WTC11 (cell line): ENCODE data around the gene GATA2. TPM values are rescaled to one million over a fixed set of nuclear protein-coding genes. Genes with fewer than 3 reads are reported as not detected.

Experiments used
- ATAC-seq: fragments of 200-7000 bp; cut with Tn5 transposase; 2 replicates; pipeline ENCODE4 v1.10.0; 2021; ENCODE audit warnings: mild to moderate bottlenecking, moderate library complexity
- CTCF ChIA-PET: fragments of 300-600 bp; sonication (Branson Sonifier 250); formaldehyde crosslinking; loops from one replicate; lab custom pipeline; 2021; ENCODE audit warnings: antibody characterized with exemption; lab: Charles Lee
- POLR2A ChIA-PET: fragments of 350-600 bp; sonication (Branson Sonifier 250); formaldehyde crosslinking; loops from one replicate; lab custom pipeline; 2021; ENCODE audit warnings: antibody characterized with exemption; lab: Charles Lee
- DNase-seq: peaks from one replicate; pipeline ENCODE4 v3.0.0; 2021; ENCODE audit warnings: low spot score
- H3K27ac Mint-ChIP-seq: 2 replicates; pipeline ENCODE4 v1.8.0; 2021; ENCODE audit warnings: mixed read lengths
- H3K27me3 Mint-ChIP-seq: 2 replicates; pipeline ENCODE4 v1.8.0; 2021; ENCODE audit warnings: low read depth, mild to moderate bottlenecking, moderate library complexity, mixed read lengths
- H3K36me3 Mint-ChIP-seq: 2 replicates; pipeline ENCODE4 v1.8.0; 2021; ENCODE audit warnings: mixed read lengths
- H3K4me1 Mint-ChIP-seq: 2 replicates; pipeline ENCODE4 v1.8.0; 2022; ENCODE audit warnings: mixed read lengths
- H3K4me3 Mint-ChIP-seq: 2 replicates; pipeline ENCODE4 v1.8.0; 2021; ENCODE audit warnings: mild to moderate bottlenecking, moderate library complexity, mixed read lengths
- H3K9me3 Mint-ChIP-seq: 2 replicates; pipeline ENCODE4 v1.8.0; 2021; ENCODE audit warnings: mixed read lengths
- FOXP1 ChIP-seq: sonication (generic); formaldehyde crosslinking; IDR thresholded peaks from 2 replicates; pipeline ENCODE4 v1.8.0; 2022; ENCODE audit warnings: missing genetic modification reagents, mild to moderate bottlenecking, moderate library complexity, borderline replicate concordance
- GTF2I ChIP-seq: fragments of 250-450 bp; sonication (Bioruptor Pico); conservative IDR thresholded peaks from 2 replicates; pipeline ENCODE4 v1.4.0; 2021; ENCODE audit warnings: mild to moderate bottlenecking
- HMGA2 ChIP-seq: fragments of 250-450 bp; sonication (Bioruptor Pico); IDR thresholded peaks from 2 replicates; pipeline ENCODE4 v1.4.0; 2021; ENCODE audit warnings: mild to moderate bottlenecking, moderate library complexity
- IRF1 ChIP-seq: sonication (generic); formaldehyde crosslinking; IDR thresholded peaks from 2 replicates; pipeline ENCODE4 v1.8.0; 2023; ENCODE audit warnings: missing genetic modification reagents
- KAT7 ChIP-seq: sonication (generic); formaldehyde crosslinking; IDR thresholded peaks from 2 replicates; pipeline ENCODE4 v1.8.1; 2023; ENCODE audit warnings: missing genetic modification reagents, mild to moderate bottlenecking, borderline replicate concordance
- NFATC4 ChIP-seq: fragments of 250-450 bp; sonication (Bioruptor Pico); IDR thresholded peaks from 2 replicates; pipeline ENCODE4 v1.9.0; 2021; ENCODE audit warnings: mild to moderate bottlenecking
- NFYB ChIP-seq: sonication (generic); formaldehyde crosslinking; conservative IDR thresholded peaks from 2 replicates; pipeline ENCODE4 v1.8.0; 2022; ENCODE audit warnings: low read depth, missing genetic modification reagents
- STAT6 ChIP-seq: sonication (generic); formaldehyde crosslinking; conservative IDR thresholded peaks from 2 replicates; pipeline ENCODE4 v1.8.1; 2023; ENCODE audit warnings: mild to moderate bottlenecking, low read depth, missing genetic modification reagents, moderate library complexity
- TP53 ChIP-seq: sonication (generic); formaldehyde crosslinking; IDR thresholded peaks from 2 replicates; pipeline ENCODE4 v1.8.1; 2023; ENCODE audit warnings: mild to moderate bottlenecking, missing genetic modification reagents
- USF2 ChIP-seq: sonication (generic); formaldehyde crosslinking; IDR thresholded peaks from 2 replicates; pipeline ENCODE4 v1.8.1; 2023; ENCODE audit warnings: mild to moderate bottlenecking, missing genetic modification reagents, moderate library complexity
- ZBTB21 ChIP-seq: sonication (generic); formaldehyde crosslinking; IDR thresholded peaks from 2 replicates; pipeline ENCODE4 v1.8.1; 2023; ENCODE audit warnings: mild to moderate bottlenecking, missing genetic modification reagents, borderline replicate concordance
- ZNF423 ChIP-seq: fragments of 250-450 bp; sonication (Bioruptor Pico); IDR thresholded peaks from 2 replicates; pipeline ENCODE4 v2.1.2; 2022; ENCODE audit warnings: mild to moderate bottlenecking, moderate library complexity
- ZNF671 ChIP-seq: fragments of 250-450 bp; sonication (Bioruptor Pico); IDR thresholded peaks from 2 replicates; pipeline ENCODE4 v1.8.0; 2021; ENCODE audit warnings: mild to moderate bottlenecking
- total RNA-seq: library from RNA; stranded (reverse); gene quantifications from 3 replicates; pipeline ENCODE4 v1.2.3, GENCODE V29; 2021
- TF ChIP-seq, protein P1 (sequence below): sonication (generic); formaldehyde crosslinking; conservative IDR thresholded peaks from 2 replicates; pipeline ENCODE4 v1.8.1; 2022; ENCODE audit warnings: mild to moderate bottlenecking, missing genetic modification reagents
- TF ChIP-seq, protein P2 (sequence below): sonication (generic); formaldehyde crosslinking; IDR thresholded peaks from 2 replicates; pipeline ENCODE4 v1.8.1; 2022; ENCODE audit warnings: mild to moderate bottlenecking, moderate library complexity, missing genetic modification reagents
- TF ChIP-seq, protein P3 (sequence below): sonication (generic); formaldehyde crosslinking; IDR thresholded peaks from 2 replicates; pipeline ENCODE4 v1.8.1; 2023; ENCODE audit warnings: mild to moderate bottlenecking, missing genetic modification reagents
- TF ChIP-seq, protein P4 (sequence below): fragments of 250-450 bp; sonication (Bioruptor Pico); IDR thresholded peaks from 2 replicates; pipeline ENCODE4 v1.9.0; 2021; ENCODE audit warnings: mild to moderate bottlenecking
- TF ChIP-seq, protein P5 (sequence below): sonication (generic); formaldehyde crosslinking; IDR thresholded peaks from 2 replicates; pipeline ENCODE4 v1.8.1; 2022; ENCODE audit warnings: low read depth, mild to moderate bottlenecking, moderate library complexity, missing genetic modification reagents, borderline replicate concordance
- TF ChIP-seq, protein P6 (sequence below): sonication (generic); formaldehyde crosslinking; IDR thresholded peaks from 2 replicates; pipeline ENCODE4 v1.8.0; 2022; ENCODE audit warnings: mild to moderate bottlenecking, missing genetic modification reagents

GATA2 gene
- total RNA-seq, 1 experiment from 2014 or later = 1.6 TPM

DNA sequence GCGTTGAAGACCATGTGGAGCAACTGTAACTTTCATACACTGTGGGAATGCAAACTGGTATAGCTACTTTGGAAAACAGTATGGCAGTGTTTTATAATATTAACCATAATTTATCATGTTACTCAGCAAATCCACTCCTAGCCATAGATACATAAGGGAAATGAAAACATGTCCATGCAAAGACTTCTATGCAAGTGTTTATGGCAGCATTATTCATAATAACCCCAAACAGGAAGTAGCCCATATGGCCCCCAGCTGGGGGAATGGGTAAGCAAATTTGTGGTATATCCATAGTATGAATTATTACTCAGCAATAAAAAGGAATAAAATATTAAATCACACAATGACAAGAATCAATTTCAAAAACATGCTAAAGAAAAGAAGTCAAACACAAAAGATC lies 23.0 kb upstream of the GATA2 start (continued):
- TF ChIP-seq, protein P1, sequence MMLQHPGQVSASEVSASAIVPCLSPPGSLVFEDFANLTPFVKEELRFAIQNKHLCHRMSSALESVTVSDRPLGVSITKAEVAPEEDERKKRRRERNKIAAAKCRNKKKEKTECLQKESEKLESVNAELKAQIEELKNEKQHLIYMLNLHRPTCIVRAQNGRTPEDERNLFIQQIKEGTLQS = no peak
- TF ChIP-seq ZBTB21 = no peak
- TF ChIP-seq, protein P2, sequence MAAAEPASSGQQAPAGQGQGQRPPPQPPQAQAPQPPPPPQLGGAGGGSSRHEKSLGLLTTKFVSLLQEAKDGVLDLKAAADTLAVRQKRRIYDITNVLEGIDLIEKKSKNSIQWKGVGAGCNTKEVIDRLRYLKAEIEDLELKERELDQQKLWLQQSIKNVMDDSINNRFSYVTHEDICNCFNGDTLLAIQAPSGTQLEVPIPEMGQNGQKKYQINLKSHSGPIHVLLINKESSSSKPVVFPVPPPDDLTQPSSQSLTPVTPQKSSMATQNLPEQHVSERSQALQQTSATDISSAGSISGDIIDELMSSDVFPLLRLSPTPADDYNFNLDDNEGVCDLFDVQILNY (CRISPR knock-in tag) = no peak
- no peak for TF ChIP-seq ZNF671 (CRISPR knock-in tag)
- no peak for TF ChIP-seq NFYB (CRISPR knock-in tag)
- TF ChIP-seq, protein P3, sequence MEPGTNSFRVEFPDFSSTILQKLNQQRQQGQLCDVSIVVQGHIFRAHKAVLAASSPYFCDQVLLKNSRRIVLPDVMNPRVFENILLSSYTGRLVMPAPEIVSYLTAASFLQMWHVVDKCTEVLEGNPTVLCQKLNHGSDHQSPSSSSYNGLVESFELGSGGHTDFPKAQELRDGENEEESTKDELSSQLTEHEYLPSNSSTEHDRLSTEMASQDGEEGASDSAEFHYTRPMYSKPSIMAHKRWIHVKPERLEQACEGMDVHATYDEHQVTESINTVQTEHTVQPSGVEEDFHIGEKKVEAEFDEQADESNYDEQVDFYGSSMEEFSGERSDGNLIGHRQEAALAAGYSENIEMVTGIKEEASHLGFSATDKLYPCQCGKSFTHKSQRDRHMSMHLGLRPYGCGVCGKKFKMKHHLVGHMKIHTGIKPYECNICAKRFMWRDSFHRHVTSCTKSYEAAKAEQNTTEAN = no peak
- no peak for TF ChIP-seq HMGA2 (CRISPR knock-in tag)
- no peak for TF ChIP-seq KAT7
- TF ChIP-seq, protein P4, sequence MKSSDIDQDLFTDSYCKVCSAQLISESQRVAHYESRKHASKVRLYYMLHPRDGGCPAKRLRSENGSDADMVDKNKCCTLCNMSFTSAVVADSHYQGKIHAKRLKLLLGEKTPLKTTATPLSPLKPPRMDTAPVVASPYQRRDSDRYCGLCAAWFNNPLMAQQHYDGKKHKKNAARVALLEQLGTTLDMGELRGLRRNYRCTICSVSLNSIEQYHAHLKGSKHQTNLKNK (CRISPR knock-in tag) = no peak

DNA sequence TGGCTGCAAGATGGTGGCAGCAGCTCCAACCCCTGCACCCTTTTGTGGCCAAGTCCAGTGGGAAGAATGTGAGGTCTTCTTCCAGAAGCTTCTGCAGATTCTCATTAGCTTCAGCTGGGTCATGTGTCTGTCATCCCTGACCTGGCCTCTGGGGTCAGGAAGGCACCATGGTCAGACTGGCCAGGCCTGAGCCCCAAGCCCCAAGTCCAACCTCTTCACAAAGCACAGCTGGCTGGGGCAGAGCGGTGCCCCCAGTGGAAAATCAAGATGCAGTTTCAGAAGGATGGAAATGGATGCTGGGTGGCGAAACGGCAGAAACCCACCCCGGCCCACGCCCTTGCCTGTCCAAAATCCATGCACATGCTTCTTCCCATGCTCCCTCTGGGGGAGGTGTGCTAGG lies 15.9 kb upstream of the GATA2 start:
- no peaks in the 10 kb centered on the region for H3K4me1 Mint-ChIP-seq
- H3K9me3 Mint-ChIP-seq = peaks cover 16% of the 10 kb centered on the region
- CTCF ChIA-PET = interaction anchor here (0.8 to 1.4 kb wide), 4 partner anchors 11 to 100 kb away, joined by 3 to 4 read pairs (median 4); no protein-coding TSS in a partner anchor
- ATAC-seq (no peak; the same call in 1 of the 2 replicates), DNase-seq (no peak)
- no peak for TF ChIP-seq FOXP1 (CRISPR knock-in tag)
- no peak for TF ChIP-seq STAT6 (CRISPR knock-in tag)
- no peak for TF ChIP-seq NFATC4
- TF ChIP-seq, all 79 proteins: peak for 0
- Mint-ChIP-seq H3K4me3 (no peak overlapping the region), H3K36me3 (no peaks in the 10 kb centered on the region; the same call in 1 of the 2 replicates), H3K27me3 (peaks cover 28% of the 10 kb centered on the region), H3K27ac (no peak overlapping the region)
- POLR2A ChIA-PET = no interaction called here

- TF ChIP-seq IRF1 (CRISPR knock-in tag) = no peak
- TF ChIP-seq USF2 (CRISPR knock-in tag) = no peak
- TF ChIP-seq ZNF423 = no peak
- no peak for TF ChIP-seq HMGA2 (CRISPR knock-in tag)
- TF ChIP-seq, protein P2 (CRISPR knock-in tag) = no peak
- TF ChIP-seq, protein P4 (CRISPR knock-in tag) = no peak
- TF ChIP-seq TP53 (CRISPR knock-in tag) = no peak
- TF ChIP-seq, protein P5, sequence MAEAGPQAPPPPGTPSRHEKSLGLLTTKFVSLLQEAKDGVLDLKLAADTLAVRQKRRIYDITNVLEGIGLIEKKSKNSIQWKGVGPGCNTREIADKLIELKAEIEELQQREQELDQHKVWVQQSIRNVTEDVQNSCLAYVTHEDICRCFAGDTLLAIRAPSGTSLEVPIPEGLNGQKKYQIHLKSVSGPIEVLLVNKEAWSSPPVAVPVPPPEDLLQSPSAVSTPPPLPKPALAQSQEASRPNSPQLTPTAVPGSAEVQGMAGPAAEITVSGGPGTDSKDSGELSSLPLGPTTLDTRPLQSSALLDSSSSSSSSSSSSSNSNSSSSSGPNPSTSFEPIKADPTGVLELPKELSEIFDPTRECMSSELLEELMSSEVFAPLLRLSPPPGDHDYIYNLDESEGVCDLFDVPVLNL (CRISPR knock-in tag) = no peak
- TF ChIP-seq GTF2I (CRISPR knock-in tag) = no peak
- TF ChIP-seq, protein P6, sequence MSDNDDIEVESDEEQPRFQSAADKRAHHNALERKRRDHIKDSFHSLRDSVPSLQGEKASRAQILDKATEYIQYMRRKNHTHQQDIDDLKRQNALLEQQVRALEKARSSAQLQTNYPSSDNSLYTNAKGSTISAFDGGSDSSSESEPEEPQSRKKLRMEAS (CRISPR knock-in tag) = no peak
- CTCF ChIA-PET = interaction anchor here (0.6 to 2.0 kb wide), 4 partner anchors 9 to 102 kb away, joined by 3 to 9 read pairs (median 4); no protein-coding TSS in a partner anchor
- POLR2A ChIA-PET = no interaction called here
- no peak overlapping the region for H3K27ac Mint-ChIP-seq
- peaks cover 26% of the 10 kb centered on the region for H3K27me3 Mint-ChIP-seq
- no peaks in the 10 kb centered on the region for H3K36me3 Mint-ChIP-seq
- ATAC-seq (no peak), DNase-seq (no peak)
- no peak overlapping the region for H3K4me3 Mint-ChIP-seq
- no peaks in the 10 kb centered on the region for H3K4me1 Mint-ChIP-seq
- peaks cover 9% of the 10 kb centered on the region for H3K9me3 Mint-ChIP-seq
Measured at GRCh38 chr3:128506754-128507153, 13.8 kb upstream of the GATA2 start.
